ENCODE results near the gene CYP1A1.
"Not testable (repeated sequence)": the region's sequence is repeated elsewhere in the genome, so short reads cannot be mapped to it uniquely, and the experiment has no call there.

CYP1A1 gene, protein sequence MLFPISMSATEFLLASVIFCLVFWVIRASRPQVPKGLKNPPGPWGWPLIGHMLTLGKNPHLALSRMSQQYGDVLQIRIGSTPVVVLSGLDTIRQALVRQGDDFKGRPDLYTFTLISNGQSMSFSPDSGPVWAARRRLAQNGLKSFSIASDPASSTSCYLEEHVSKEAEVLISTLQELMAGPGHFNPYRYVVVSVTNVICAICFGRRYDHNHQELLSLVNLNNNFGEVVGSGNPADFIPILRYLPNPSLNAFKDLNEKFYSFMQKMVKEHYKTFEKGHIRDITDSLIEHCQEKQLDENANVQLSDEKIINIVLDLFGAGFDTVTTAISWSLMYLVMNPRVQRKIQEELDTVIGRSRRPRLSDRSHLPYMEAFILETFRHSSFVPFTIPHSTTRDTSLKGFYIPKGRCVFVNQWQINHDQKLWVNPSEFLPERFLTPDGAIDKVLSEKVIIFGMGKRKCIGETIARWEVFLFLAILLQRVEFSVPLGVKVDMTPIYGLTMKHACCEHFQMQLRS

GRCh38 chr15:74725225-74725774 lies at the start of gene CYP1A1:
Gene CYP1A1, minus strand, starts transcription at chr15:74725528. Its CDS starts 2,431 bp downstream, at chr15:74723097.
- no peak for DNase-seq

GRCh38 chr15:74773731-74774252 lies 48.5 kb upstream of the CYP1A1 start:
- DNase-seq = no peak

- DNase-seq = no peak
Measured at GRCh38 chr15:74773329-74773728, 48.0 kb upstream of the CYP1A1 start.

DNA sequence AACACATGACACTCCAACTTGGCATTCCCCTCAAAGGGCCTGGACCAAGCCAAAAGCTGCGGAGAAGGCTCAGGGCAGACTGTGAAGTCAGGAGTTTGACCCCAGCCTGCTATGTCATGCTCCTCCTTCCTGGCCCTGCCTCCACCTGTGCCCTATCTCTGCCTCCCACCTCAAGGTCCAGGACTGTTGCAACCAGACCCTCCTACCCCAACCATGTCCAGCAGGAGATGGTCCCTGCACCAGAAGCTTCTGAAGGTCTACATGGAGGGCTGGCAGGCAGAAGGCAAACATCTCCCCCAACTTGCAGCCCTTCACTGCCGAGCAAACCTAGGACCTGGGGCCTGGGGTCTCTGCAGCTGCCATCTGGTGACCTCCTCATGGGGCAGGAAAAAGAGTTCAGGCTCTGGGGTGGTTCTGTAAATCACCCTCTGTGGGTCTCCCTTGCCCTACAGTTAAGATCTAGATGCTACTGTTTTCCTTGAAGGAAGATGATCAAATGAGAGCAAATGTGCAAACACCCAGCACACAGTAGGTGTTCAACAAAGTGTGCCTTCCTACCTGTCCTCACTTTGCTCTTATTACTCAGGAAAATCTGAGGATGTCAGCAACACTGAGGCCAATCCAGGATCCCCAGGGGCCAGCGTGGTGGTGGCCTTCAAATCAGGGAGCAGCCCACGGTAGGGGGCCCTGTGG lies 45.0 kb upstream of the CYP1A1 start:
- no peak for DNase-seq

GRCh38 chr15:74769463-74770025 lies 44.2 kb upstream of the CYP1A1 start:
- DNase-seq = no peak

DNA sequence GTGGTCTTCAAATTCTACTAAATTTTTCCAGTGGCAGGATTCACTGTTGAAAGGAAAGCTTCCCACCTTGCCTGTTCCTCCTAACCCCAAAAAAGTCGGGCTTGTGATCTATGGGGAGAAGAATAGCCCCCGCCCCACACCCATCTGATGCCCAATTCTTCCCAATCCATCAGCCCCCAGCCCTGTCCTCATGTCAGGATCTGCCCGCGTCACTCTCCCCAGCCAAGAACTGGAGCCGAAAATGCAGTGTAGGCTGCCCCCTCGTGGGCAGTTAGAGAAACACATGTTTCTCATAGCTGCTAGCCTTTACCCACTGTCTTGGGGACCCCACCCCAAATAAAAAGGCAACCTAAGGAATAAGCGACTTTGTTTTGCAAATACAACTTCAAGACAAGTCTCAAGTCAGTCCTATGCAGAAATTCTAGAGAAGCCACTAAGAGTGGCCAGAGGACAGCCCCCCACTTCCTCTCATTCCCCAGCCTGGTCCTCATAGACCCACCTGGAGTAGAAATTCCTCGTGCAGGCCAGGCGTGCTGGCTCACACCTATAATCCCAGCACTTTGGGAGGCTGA lies 43.5 kb upstream of the CYP1A1 start:
- no peak for DNase-seq

GRCh38 chr15:74768099-74768770 lies 42.9 kb upstream of the CYP1A1 start:
- DNase-seq = no peak

DNA sequence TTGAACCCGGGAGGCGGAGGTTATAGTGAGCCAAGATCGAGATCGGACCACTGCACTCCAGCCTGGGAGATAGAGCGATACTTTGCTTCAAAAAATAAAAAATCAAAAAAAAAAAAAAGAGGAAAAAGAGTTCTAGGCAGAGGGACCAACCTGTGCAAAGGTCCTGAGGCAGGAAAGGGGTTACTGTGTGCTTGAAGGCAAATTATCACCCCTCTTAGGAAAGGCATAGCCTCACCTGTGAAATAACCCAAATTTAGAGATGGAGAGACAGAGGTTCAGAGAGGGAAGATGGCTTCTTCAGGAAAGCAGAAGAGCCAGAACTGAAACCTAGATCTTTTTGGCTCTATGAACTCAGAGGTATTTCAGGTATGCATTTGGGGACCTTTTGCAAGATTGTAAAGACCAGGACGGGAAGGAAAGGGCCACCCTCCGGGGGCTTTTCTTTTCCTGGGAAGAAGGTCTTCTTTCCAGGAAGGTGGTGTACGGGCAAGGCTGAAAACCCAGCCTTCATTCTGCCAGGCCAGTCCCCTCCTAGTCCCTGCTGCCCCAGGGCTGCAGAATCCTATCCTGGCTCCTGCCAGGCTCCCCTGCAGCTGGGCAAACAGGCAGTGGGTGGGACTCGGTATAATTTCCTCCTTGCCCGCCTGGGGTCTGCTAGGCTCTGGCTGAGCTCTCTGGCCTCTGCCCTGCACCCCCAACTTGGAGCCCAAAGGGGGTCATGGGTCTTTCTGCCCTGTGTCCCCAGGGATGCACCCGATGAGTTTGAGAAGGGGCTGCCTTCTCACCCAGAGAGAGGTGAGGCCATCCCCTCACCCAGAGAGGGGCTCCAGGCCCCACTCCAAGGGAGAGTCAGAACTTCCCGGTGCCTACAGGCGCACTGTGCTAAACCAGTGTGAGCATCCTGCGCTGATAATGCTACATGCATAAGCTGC lies 42.1 kb upstream of the CYP1A1 start:
- no peak for DNase-seq

DNA sequence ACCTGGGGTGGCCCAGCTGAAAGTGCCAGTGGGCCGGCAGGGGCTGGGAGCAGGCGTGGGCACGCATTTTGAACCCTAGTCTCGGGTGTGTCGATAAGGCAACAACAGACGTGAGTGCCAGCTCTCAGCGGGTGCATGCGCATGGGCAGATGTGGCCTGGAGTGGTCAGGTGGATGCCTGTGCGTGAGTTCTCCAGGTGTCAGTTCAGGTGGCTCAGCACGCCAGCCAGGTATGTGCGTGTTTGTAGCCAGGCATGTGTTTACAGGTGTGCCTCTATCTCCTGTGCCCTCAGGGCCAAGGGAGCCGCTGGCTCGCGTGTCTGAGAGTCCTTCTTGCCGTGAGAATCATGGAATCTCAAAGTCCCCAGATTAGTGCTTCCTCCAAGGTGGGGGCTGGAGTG lies 38.1 kb upstream of the CYP1A1 start:
- no peak for DNase-seq

DNA sequence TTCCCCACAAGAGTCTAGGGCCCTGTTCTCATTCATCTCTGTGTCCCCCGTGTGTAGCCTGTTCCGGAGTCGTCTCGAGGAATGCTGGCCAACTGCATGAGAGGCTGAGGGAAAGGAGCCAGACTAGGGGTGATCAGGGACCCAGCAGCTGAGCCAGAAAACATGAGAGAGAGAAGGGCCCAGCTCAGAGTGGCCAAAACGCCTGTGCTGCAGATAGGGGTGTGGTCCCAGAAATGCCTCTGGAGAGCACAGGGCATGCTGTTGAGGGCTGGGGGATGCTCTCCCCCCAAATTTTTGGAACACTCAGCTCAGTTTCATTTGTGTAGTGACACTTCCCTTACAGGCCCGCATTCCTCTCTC lies 37.4 kb upstream of the CYP1A1 start:
- DNase-seq = no peak

DNA sequence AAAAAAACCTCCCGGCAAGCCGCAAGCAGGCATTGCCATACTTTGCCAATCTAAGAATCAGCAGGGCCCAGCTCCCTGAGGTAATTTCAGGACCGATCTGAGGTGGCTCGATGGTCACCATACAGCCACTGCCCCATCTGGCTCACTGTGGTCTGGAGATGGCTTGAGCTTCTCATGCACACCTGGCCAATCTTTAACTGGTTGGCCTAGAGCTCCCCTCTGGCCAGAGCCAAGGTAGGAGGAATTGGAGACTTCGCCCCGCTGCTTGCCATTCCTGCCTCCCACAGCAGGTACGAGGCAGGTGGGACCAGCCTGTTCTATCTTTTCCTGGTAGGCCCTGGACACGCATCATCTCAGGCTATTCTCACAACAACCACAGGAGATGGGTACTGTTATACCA lies 33.4 kb upstream of the CYP1A1 start:
- no peak for DNase-seq

DNA sequence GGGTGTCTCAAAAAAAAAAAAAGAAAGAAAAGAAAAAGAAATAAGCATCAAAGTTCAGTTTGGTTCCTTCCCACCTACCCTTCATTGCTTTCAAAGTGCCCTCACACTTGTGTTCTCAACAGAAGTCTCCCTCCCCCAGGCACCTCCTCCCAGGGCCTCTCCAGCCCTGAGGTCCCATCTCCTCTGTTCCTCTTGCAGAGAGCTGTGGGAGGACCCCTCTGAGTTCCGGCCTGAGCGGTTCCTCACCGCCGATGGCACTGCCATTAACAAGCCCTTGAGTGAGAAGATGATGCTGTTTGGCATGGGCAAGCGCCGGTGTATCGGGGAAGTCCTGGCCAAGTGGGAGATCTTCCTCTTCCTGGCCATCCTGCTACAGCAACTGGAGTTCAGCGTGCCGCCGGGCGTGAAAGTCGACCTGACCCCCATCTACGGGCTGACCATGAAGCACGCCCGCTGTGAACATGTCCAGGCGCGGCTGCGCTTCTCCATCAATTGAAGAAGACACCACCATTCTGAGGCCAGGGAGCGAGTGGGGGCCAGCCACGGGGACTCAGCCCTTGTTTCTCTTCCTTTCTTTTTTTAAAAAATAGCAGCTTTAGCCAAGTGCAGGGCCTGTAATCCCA lies 29.4 kb upstream of the CYP1A1 start:
- no peak for DNase-seq

GRCh38 chr15:74752531-74752930 lies 27.2 kb upstream of the CYP1A1 start:
- no peak for DNase-seq

GRCh38 chr15:74752011-74752410 lies 26.7 kb upstream of the CYP1A1 start:
- no peak for DNase-seq

- DNase-seq = no peak
Measured at GRCh38 chr15:74750751-74751150, 25.4 kb upstream of the CYP1A1 start.

GRCh38 chr15:74749832-74750231 lies 24.5 kb upstream of the CYP1A1 start:
- no peak for DNase-seq

DNA sequence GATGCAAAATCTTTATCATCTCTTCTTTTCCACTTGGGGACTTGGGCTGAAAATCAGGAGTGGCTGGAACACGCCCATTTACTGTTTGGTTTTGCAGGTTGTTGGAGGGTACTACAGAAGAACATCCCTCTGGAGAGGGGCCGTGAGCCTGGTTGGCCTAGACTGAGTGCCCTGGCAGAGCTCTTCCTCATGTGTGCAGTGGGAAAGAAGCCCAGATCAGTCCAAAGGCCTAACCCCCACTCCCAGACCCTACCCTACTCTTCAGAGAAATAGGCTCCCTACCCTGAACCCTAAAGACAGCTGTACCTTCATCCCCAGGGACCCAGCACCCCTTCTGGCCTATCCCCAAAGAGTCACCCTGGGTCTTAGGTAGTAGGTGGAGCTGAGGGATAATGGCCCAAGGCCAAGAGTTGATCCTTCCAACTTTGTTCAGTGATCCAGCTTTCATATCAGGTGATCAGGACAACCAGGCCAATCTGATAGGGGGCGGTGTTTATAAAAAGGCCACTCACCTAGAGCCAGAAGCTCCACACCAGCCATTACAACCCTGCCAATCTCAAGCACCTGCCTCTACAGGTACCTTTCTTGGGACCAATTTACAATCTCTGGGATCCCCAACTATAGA lies 23.1 kb upstream of the CYP1A1 start, which contains the start of gene CYP1A2:
TSS of gene CYP1A2 (plus strand) at position 524 of the 625 bp plus-strand sequence. CDS start 894 bp downstream, outside the sequence.
- DNase-seq = no peak

GRCh38 chr15:74746389-74746788 lies 21.1 kb upstream of the CYP1A1 start:
- no peak for DNase-seq

DNA sequence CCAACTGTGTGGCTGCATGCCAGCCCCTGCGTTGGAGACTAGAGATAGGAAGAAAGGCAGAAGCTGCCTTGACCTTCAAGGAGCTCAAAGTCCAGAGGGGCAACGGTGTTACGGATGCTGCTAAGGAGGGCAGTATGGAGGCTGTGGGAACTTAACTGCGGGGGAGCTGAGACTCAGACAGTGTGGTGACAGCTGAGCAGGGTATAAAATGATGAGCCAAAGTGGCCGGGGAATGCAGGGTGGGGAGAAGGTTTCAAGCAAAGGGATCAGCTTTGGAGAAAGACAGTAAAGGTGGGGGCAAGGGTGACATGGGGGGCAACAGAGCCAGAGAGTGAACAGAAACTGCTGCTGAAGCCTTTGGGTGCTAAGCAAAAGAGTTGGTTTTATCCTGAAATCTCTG lies 17.1 kb upstream of the CYP1A1 start:
- DNase-seq = no peak

GRCh38 chr15:74738239-74738638 lies 12.9 kb upstream of the CYP1A1 start:
- DNase-seq = not testable (repeated sequence)

Data from NCI-H1417 treated with DMSO at 0.1 percent for 48 hours (cell line).